AG09319 (cell line): ENCODE measurements around the gene TRPV6.

ENCODE experiments used
- DNase-seq: peaks from one replicate; pipeline ENCODE4 v3.0.0-alpha.2; 2010; ENCODE audit warnings: low read depth; ENCODE audit errors: extremely low read depth
- CTCF ChIP-seq: IDR thresholded peaks from 2 replicates; pipeline ENCODE4 v1.5.1; 2011; ENCODE audit warnings: low read depth, mild to moderate bottlenecking, inconsistent platforms, low read length, moderate library complexity

The TRPV6 gene

GRCh38 chr7:142885311-142886230, at the start of gene TRPV6:
Gene TRPV6 (minus strand): TSS chr7:142885745.
- no peak for DNase-seq
- no peak for TF ChIP-seq CTCF

- DNase-seq, result no peak
- no peak for TF ChIP-seq CTCF
Observed at GRCh38 chr7:142934056-142934455, 48.5 kb upstream of the TRPV6 start.

GRCh38 chr7:142933624-142934023, 48.1 kb upstream of the TRPV6 start, which contains the start of gene TRPV5:
Gene TRPV5 (minus strand): TSS chr7:142933746. CDS start chr7:142933459, 287 bp downstream.
- no peak for TF ChIP-seq CTCF
- no peak for DNase-seq

- DNase-seq, result no peak
- no peak for TF ChIP-seq CTCF
Observed at GRCh38 chr7:142933092-142933475, 47.5 kb upstream of the TRPV6 start.

- no peak for TF ChIP-seq CTCF
- DNase-seq, result no peak
Observed at GRCh38 chr7:142932386-142933091, 47.0 kb upstream of the TRPV6 start.

GRCh38 chr7:142930126-142930730, 44.7 kb upstream of the TRPV6 start:
- TF ChIP-seq CTCF, result no peak
- DNase-seq, result no peak

GRCh38 chr7:142927949-142928348, 42.4 kb upstream of the TRPV6 start:
- no peak for DNase-seq
- TF ChIP-seq CTCF, result no peak
